Suprapubic skin (tissue), 4 donors: ENCODE measurements around the gene CARD6.

ENCODE experiments used
- CTCF ChIP-seq, 2 donors: fragments of 200-600 bp in 1 of 2; fragments of 450-650 bp in 1 of 2; sonication (generic) in 1 of 2; IDR thresholded peaks; one replicate each; pipeline ENCODE4 v1.5.1; 2016 to 2019; ENCODE audit warnings: antibody characterized with exemption in 2 of 2, mild to moderate bottlenecking in 1 of 2, moderate library complexity in 1 of 2
- POLR2A ChIP-seq, 2 donors: fragments of 450-650 bp; IDR thresholded peaks; one replicate each; pipeline ENCODE4 v1.6.1; 2017; ENCODE audit warnings: antibody characterized with exemption in 2 of 2, mild to moderate bottlenecking in 2 of 2, moderate library complexity in 2 of 2
- POLR2AphosphoS5 ChIP-seq, 3 donors: sonication (generic); formaldehyde crosslinking; IDR thresholded peaks; one replicate each; pipeline ENCODE4 v1.6.1; 2017; ENCODE audit warnings: antibody characterized with exemption in 3 of 3

- TF ChIP-seq CTCF (IDR thresholded peaks at IDR 0.05) (no peak), POLR2AphosphoS5 (IDR thresholded peaks at IDR 0.05) (no peak), POLR2A (IDR thresholded peaks at IDR 0.05) (no peak)
Observed at GRCh38 chr5:40871177-40871576, 30.0 kb downstream of the CARD6 start.
